HepG2 (cell line): ENCODE results near the gene POGLUT2. TPM values are rescaled to one million over a fixed set of nuclear protein-coding genes. Genes with fewer than 3 reads are reported as not detected.

ENCODE experiments used
- polyA plus RNA-seq, 8 experiments: library from polyadenylated mRNA; depleted of rRNA in 3 of 8; stranded (reverse) in 7 of 8; unstranded in 1 of 8; fragments of >200 nt; fragmentation: Illumina TruSeq in 4 of 8; extraction: Trizol in 4 of 8; gene quantifications; 2 replicates each; pipeline versions ENCODE4 v1.2.1 to v1.2.3, GENCODE V29; 2011 to 2016; ENCODE audit warnings: low read depth in 4 of 8, missing spikeins in 1 of 8, mixed read lengths in 1 of 8; ENCODE audit not compliant: insufficient read depth in 1 of 8
- total RNA-seq, 5 experiments: library from RNA; depleted of rRNA; stranded (reverse); fragments of >200 nt; fragmentation: Illumina TruSeq; extraction: Trizol; gene quantifications; 2 replicates each; pipeline ENCODE4 v1.2.3, GENCODE V29; 2016; ENCODE audit warnings: low read depth in 1 of 5

POGLUT2 gene
- total and polyA plus RNA-seq, 2 of the 13 experiments (the other 11 are each of a cell fraction or from before 2014, with no cell fraction given), result 18.0 to 26.1 TPM

Other genes starting within 250 kb of the POGLUT2 start
- 52.1 and 71.7 TPM in 2 replicates for gene TPP2, start 202.0 kb downstream of the POGLUT2 start, total RNA-seq (2016; rRNA removed; fragmentation: Illumina TruSeq; extraction: Trizol)
- gene TPP2, start 202.0 kb downstream of the POGLUT2 start, polyA plus RNA-seq (2011; rRNA removed), result 14.6 and 16.4 TPM in 2 replicates
- gene METTL21C, start 103.9 kb downstream of the POGLUT2 start, total RNA-seq (2016; rRNA removed; fragmentation: Illumina TruSeq; extraction: Trizol), result not detected in 2 replicates
- gene METTL21C, start 103.9 kb downstream of the POGLUT2 start, polyA plus RNA-seq (2011; rRNA removed), result not detected in 2 replicates
- 0.60 and 1.2 TPM in 2 replicates for gene TEX30, start 25.2 kb downstream of the POGLUT2 start, total RNA-seq (2016; rRNA removed; fragmentation: Illumina TruSeq; extraction: Trizol)
- gene TEX30, start 25.2 kb downstream of the POGLUT2 start, polyA plus RNA-seq (2011; rRNA removed), result 0.77 and 1.2 TPM in 2 replicates
- gene BIVM, start 143 bp upstream of the POGLUT2 start, total RNA-seq (2016; rRNA removed; fragmentation: Illumina TruSeq; extraction: Trizol), result 13.9 and 15.8 TPM in 2 replicates
- 8.9 and 10.4 TPM in 2 replicates for gene BIVM, start 143 bp upstream of the POGLUT2 start, polyA plus RNA-seq (2011; rRNA removed)
- gene ERCC5, start 47.1 kb upstream of the POGLUT2 start, total RNA-seq (2016; rRNA removed; fragmentation: Illumina TruSeq; extraction: Trizol), result 32.7 and 35.5 TPM in 2 replicates
- gene ERCC5, start 47.1 kb upstream of the POGLUT2 start, polyA plus RNA-seq (2011; rRNA removed), result 12.9 and 14.5 TPM in 2 replicates